NCI-H524 treated with DMSO at 0.1 percent for 48 hours (cell line): ENCODE data around the gene KIF12.
A peak's percentile ranks its signal among the peaks of the same experiment; 100 is the strongest.
"Not testable (repeated sequence)": the region's sequence is repeated elsewhere in the genome, so short reads cannot be mapped to it uniquely, and the experiment has no call there.

Experiments used
- DNase-seq: peaks from one replicate; lab custom pipeline; 2025; lab: John Stamatoyannopoulos, UW

KIF12 gene

GRCh38 chr9:114098936-114099668 lies at the start of gene KIF12:
KIF12 (minus strand) TSS chr9:114099292; CDS start chr9:114099276, 16 bp downstream.
- peak; percentile 68 for DNase-seq

GRCh38 chr9:114146735-114147134 lies 47.6 kb upstream of the KIF12 start:
- DNase-seq: no peak

- no peak for DNase-seq
Measured at GRCh38 chr9:114143234-114143633, 44.1 kb upstream of the KIF12 start.

- peak; percentile 83 for DNase-seq
Measured at GRCh38 chr9:114141553-114142402, 42.7 kb upstream of the KIF12 start.

DNA sequence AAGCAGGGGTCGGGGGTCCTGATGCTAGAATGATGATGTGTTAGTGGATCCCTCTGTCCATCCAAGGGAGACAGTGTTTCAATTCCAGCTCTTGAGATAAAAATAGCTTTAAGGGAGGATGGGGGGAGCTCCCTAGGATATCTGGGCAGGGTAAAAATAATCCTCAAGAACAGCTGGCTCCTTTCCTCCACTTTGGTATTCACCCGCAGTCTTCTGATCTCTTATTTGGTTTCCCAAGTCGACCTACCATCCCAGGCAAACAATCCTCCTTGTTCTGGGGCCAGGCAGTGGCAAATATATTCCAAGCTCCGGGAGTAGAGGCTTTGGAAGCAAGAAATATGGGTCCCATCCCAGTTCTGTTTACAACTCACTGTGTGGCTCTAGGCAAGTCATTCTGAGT lies 41.8 kb upstream of the KIF12 start:
- DNase-seq: peak; percentile 33

- DNase-seq: no peak
Measured at GRCh38 chr9:114140401-114140800, 41.3 kb upstream of the KIF12 start.

- no peak for DNase-seq
Measured at GRCh38 chr9:114139071-114139470, 40.0 kb upstream of the KIF12 start.

GRCh38 chr9:114138552-114138971 lies 39.5 kb upstream of the KIF12 start:
- DNase-seq: no peak

DNA sequence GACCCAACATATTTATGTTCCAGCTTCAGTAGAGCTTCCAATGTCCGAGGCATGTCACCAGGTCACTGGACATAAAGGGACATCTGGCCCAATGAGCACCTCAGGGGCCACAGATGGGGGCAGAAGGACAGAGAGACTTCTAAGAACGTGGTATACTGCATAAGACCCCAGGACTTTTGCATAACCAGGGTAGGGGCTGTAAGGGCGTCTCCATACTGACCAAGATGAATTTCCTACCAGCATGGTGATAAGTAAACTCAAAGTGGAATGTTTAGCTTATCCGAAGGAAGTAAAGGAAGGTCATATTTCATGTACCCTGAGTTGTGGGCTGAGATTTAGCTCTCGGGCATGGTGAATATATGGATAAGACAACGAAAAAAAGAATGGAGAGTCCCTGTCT lies 38.7 kb upstream of the KIF12 start:
- DNase-seq: no peak

DNA sequence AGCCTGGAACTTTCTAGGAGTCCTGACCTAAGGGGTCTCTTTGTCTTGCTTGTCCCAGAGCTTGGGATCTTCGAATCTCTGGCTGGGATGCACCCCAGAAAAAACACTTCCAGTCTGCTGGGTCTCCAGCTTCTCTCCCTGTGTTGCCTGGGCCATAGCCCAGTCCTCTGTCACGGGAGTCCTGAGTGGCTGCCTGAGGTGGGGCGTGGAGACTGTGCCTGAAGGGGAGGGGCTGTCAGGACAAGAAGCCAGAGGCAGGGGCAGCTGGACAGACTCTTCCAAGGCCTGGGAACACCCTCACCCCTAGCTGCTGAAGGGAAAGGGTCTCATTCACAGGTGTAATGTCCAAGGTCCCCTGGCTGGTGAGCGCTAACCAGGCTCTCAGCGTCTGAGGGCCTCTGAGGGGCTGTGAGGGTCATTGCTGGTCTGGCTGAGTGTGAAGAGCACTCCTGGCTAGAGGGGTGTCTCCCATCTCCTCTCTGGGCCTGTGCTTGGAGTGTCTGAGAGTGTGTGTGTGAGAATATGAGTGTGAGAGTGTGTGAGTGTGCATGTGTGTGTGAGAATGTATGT lies 35.8 kb upstream of the KIF12 start:
- no peak for DNase-seq

- DNase-seq: no peak
Measured at GRCh38 chr9:114132550-114132918, 33.4 kb upstream of the KIF12 start.

- no peak for DNase-seq
Measured at GRCh38 chr9:114131808-114132549, 32.9 kb upstream of the KIF12 start.

GRCh38 chr9:114130624-114131277 lies 31.7 kb upstream of the KIF12 start:
- no peak for DNase-seq

- DNase-seq: no peak
Measured at GRCh38 chr9:114130141-114130540, 31.0 kb upstream of the KIF12 start.

DNA sequence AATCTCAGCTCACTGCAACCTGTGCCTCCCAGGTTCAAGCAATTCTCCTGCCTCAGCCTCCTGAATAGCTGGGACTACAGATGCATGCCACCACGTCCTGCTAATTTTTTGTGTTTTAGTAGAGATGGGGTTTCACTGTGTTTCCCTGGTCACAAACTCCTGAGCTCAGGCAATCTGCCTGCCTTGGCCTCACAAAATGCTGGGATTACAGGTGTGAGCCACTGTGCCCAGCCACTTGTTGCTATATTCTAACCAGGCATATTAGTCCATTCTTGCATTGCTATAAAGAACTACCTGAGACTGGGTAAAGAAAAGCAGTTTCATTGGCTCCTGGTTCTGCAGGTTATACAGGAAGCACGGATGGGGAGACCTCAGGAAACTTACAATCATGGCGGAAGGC lies 29.7 kb upstream of the KIF12 start:
- not testable (repeated sequence) for DNase-seq

DNA sequence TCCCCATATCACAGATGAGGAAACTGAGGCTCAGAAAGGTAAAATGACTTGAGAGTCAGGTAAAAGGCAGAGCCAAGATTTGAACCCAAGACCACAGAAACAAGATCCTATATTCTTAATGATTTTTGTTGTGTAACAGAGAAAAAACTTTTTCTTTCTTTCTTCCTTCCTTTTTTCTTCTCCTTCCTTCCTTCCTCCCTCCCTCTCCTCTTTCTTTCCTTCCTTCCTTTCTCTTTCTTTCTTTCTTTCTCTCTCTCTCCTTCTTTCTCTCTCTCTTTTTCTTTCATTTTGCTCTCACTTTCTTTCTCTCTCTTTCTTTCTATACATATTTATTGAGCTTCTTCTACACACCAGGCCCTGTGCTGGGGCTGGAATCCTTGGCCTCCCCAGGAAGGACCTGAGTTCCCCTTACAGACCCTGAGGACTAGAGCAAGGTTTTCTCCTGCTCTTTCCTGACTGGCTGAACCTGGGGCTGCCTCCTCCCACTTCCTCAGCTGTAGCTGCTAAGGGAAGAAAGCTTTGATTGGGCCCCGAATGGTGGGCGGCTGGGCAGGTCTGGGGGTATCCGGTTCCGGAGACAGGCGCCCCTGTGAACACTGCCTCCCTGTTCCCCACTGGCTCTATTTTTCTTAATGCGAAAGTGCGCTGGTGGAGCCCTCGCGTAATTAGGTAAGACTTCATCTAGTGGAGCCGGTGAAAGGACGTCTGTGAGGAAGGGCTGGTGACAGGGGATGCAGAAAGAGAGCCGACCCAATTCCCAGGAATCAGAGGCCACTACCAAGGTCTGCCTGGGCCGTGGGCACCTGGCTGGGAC lies 27.4 kb upstream of the KIF12 start:
- DNase-seq: no peak

- no peak for DNase-seq
Measured at GRCh38 chr9:114125476-114126013, 26.5 kb upstream of the KIF12 start.

DNA sequence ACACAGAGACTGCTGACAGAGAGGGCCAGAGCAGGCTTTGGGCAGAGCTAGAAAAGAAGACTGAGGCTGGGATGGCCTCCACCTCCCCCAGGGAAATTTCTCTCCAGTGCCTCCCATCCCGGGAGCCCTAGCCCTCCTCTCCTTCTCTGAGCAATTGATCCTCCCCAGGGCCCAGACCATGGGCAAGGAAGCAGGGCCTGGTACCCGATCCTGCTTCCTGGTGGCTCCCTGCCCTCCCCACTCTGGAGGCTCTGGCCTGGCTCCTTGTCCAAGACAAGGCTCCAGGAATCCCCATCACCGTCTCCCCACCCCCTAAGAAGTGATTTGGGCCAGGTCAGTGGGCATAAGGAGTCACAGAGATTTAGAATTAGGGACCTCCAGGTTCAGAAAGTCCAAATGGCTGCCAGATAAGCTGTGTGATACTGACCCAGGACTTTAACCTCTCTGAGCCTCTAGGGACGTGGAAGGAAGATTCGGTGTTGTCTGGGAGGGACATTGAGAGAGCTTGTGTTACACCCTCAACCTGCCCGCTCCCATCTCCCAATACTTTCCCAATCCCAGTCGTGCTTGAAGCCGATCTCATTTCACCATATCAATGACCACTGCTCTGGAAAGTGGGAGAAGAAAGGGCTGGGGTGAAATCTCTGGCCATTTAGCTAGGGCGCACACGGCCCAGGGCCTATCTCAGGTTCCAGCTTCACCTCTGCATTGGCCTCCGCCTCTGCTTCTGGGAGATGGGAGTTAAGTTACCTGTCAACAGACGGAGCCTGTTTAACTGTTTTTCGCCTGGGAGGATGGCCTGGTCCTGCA lies 25.8 kb upstream of the KIF12 start:
- DNase-seq: no peak

DNA sequence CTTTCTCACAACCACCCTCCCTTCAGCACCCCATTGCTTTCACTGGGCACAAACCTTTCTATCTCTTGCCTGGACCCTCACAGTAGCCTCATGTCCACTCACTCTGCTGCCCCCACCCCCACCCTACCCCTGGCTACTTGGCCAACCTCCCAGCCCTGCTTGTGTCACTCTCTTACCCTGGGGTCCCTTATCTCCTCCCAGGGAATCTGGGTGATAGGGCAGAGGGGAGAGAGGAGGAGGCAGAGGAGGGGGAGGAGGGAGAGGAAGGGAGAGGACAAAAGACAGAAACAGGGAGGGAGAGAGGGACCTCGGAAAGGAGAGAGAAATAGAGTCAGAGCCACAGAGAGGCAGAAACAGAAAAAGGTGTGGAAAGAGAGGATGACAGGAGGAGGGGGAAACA lies 25.0 kb upstream of the KIF12 start:
- DNase-seq: no peak
